ENCODE measurements around the gene LYST.

Gene LYST

GRCh38 chr1:235734335-235734734 is 132.4 kb downstream of the LYST start:
- DNase-seq (ENCODE audit: low read depth): no peak
- no peak for TF ChIP-seq CTCF (IDR thresholded peaks at IDR 0.05; ENCODE audit: low read depth, low read length, missing control alignments)
- no peak overlapping the region for H3K4me3 ChIP-seq (ENCODE audit: low read depth, low read length)

GRCh38 chr1:235730007-235730406 is 136.7 kb downstream of the LYST start:
- no peak overlapping the region for H3K4me3 ChIP-seq (ENCODE audit: low read depth, low read length)
- DNase-seq (ENCODE audit: low read depth): no peak
- TF ChIP-seq CTCF (IDR thresholded peaks at IDR 0.05; ENCODE audit: low read depth, low read length, missing control alignments): no peak

GRCh38 chr1:235726557-235726956 is 140.1 kb downstream of the LYST start:
- TF ChIP-seq CTCF (IDR thresholded peaks at IDR 0.05; ENCODE audit: low read depth, low read length, missing control alignments): no peak

GRCh38 chr1:235725434-235725833 is 141.3 kb downstream of the LYST start:
- no peak for TF ChIP-seq CTCF (IDR thresholded peaks at IDR 0.05; ENCODE audit: low read depth, low read length, missing control alignments)
- no peak overlapping the region for H3K4me3 ChIP-seq (ENCODE audit: low read depth, low read length)
- DNase-seq (ENCODE audit: low read depth): no peak

More at GRCh38 chr1:235726557-235726956, 140.1 kb downstream of the LYST start:
- no peak overlapping the region for H3K4me3 ChIP-seq (ENCODE audit: low read depth, low read length)
- DNase-seq (ENCODE audit: low read depth): no peak

GRCh38 chr1:235724730-235725129 is 142.0 kb downstream of the LYST start:
- no peak overlapping the region for H3K4me3 ChIP-seq (ENCODE audit: low read depth, low read length)
- DNase-seq (ENCODE audit: low read depth): no peak
- no peak for TF ChIP-seq CTCF (IDR thresholded peaks at IDR 0.05; ENCODE audit: low read depth, low read length, missing control alignments)

- no peak for TF ChIP-seq CTCF (IDR thresholded peaks at IDR 0.05; ENCODE audit: low read depth, low read length, missing control alignments)
- DNase-seq (ENCODE audit: low read depth): no peak
- H3K4me3 ChIP-seq (ENCODE audit: low read depth, low read length): no peak overlapping the region
These were observed 143.8 kb downstream of the LYST start for GRCh38 chr1:235722858-235723257.

- TF ChIP-seq CTCF (IDR thresholded peaks at IDR 0.05; ENCODE audit: low read depth, low read length, missing control alignments): no peak
- DNase-seq (ENCODE audit: low read depth): no peak
- no peak overlapping the region for H3K4me3 ChIP-seq (ENCODE audit: low read depth, low read length)
These were observed 144.7 kb downstream of the LYST start for GRCh38 chr1:235721982-235722381.
